ENCODE data around the gene CACNG4.

CACNG4 gene

GRCh38 chr17:67016039-67016762, 51.7 kb downstream of the CACNG4 start:
- Histone ChIP-seq H3K36me3 (ENCODE audit: control insufficient read depth, insufficient read depth, low read length) (no peaks in the 10 kb centered on the region), H3K56ac (ENCODE audit: low read length) (no peak overlapping the region), H3K79me1 (ENCODE audit: low read length) (no peaks in the 10 kb centered on the region), H2BK5ac (ENCODE audit: low read length) (no peak overlapping the region), H3K27ac (ENCODE audit: low read depth, low read length) (no peak overlapping the region), H3K18ac (ENCODE audit: low read length) (no peak overlapping the region), H3K27me3 (ENCODE audit: insufficient read depth, low read length, poor library complexity) (no peaks in the 10 kb centered on the region), H3K23ac (ENCODE audit: low read length) (no peak overlapping the region), H2BK120ac (ENCODE audit: low read depth, low read length) (no peak overlapping the region), H3K4me3 (ENCODE audit: low read length) (no peak overlapping the region), H4K5ac (ENCODE audit: low read length) (no peak overlapping the region), H3K79me2 (ENCODE audit: control insufficient read depth, insufficient read depth, low read length) (no peaks in the 10 kb centered on the region), H3K4me1 (ENCODE audit: control insufficient read depth, low read depth, low read length) (no peaks in the 10 kb centered on the region), H3K9ac (ENCODE audit: low read length) (no peak overlapping the region), H3K4me2 (ENCODE audit: low read length) (no peak overlapping the region), H2AK5ac (ENCODE audit: low read length) (no peak overlapping the region), H4K8ac (ENCODE audit: low read depth, low read length) (no peak overlapping the region), H2BK15ac (replicated peaks; ENCODE audit: low read depth) (no peak overlapping the region), H3K4ac (ENCODE audit: low read depth, low read length) (no peak overlapping the region)
- WGBS (ENCODE audit: extremely low coverage, insufficient coverage, low lambda C conversion rate): no CpG with 5 or more reads among the region's 17 CpGs
- DNase-seq: peak; percentile 73

- DNase-seq: no peak
- no peaks in the 10 kb centered on the region for H3K79me2 ChIP-seq (ENCODE audit: control insufficient read depth, insufficient read depth, low read length)
- no peak overlapping the region for H4K5ac ChIP-seq (ENCODE audit: low read length)
- WGBS (ENCODE audit: extremely low coverage, insufficient coverage, low lambda C conversion rate): no CpG with 5 or more reads among the region's 14 CpGs
- no peak overlapping the region for H3K56ac ChIP-seq (ENCODE audit: low read length)
- no peak overlapping the region for H2BK15ac ChIP-seq (replicated peaks; ENCODE audit: low read depth)
- no peak overlapping the region for H2BK5ac ChIP-seq (ENCODE audit: low read length)
- no peak overlapping the region for H3K23ac ChIP-seq (ENCODE audit: low read length)
- no peak overlapping the region for H2AK5ac ChIP-seq (ENCODE audit: low read length)
- no peak overlapping the region for H2BK120ac ChIP-seq (ENCODE audit: low read depth, low read length)
- no peaks in the 10 kb centered on the region for H3K79me1 ChIP-seq (ENCODE audit: low read length)
- H3K4me3 ChIP-seq (ENCODE audit: low read length): no peak overlapping the region
- no peaks in the 10 kb centered on the region for H3K27me3 ChIP-seq (ENCODE audit: insufficient read depth, low read length, poor library complexity)
- H3K4ac ChIP-seq (ENCODE audit: low read depth, low read length): no peak overlapping the region
- no peak overlapping the region for H3K18ac ChIP-seq (ENCODE audit: low read length)
- no peak overlapping the region for H4K8ac ChIP-seq (ENCODE audit: low read depth, low read length)
- no peaks in the 10 kb centered on the region for H3K4me1 ChIP-seq (ENCODE audit: control insufficient read depth, low read depth, low read length)
- H3K9ac ChIP-seq (ENCODE audit: low read length): no peak overlapping the region
- H3K4me2 ChIP-seq (ENCODE audit: low read length): no peak overlapping the region
- H3K27ac ChIP-seq (ENCODE audit: low read depth, low read length): no peak overlapping the region
- no peaks in the 10 kb centered on the region for H3K36me3 ChIP-seq (ENCODE audit: control insufficient read depth, insufficient read depth, low read length)
Observed at GRCh38 chr17:67017910-67018309, 53.4 kb downstream of the CACNG4 start.

- Histone ChIP-seq H3K27me3 (ENCODE audit: insufficient read depth, low read length, poor library complexity) (no peaks in the 10 kb centered on the region), H4K8ac (ENCODE audit: low read depth, low read length) (no peak overlapping the region), H3K27ac (ENCODE audit: low read depth, low read length) (no peak overlapping the region)
Observed at GRCh38 chr17:67018471-67019434, 54.2 kb downstream of the CACNG4 start.

GRCh38 chr17:67019809-67020208, 55.3 kb downstream of the CACNG4 start:
- Histone ChIP-seq H3K36me3 (ENCODE audit: control insufficient read depth, insufficient read depth, low read length) (no peaks in the 10 kb centered on the region), H3K9ac (ENCODE audit: low read length) (no peak overlapping the region), H3K23ac (ENCODE audit: low read length) (no peak overlapping the region), H3K56ac (ENCODE audit: low read length) (no peak overlapping the region), H2BK15ac (replicated peaks; ENCODE audit: low read depth) (no peak overlapping the region), H2BK120ac (ENCODE audit: low read depth, low read length) (no peak overlapping the region), H3K4me1 (ENCODE audit: control insufficient read depth, low read depth, low read length) (no peaks in the 10 kb centered on the region), H3K4ac (ENCODE audit: low read depth, low read length) (no peak overlapping the region), H3K18ac (ENCODE audit: low read length) (no peak overlapping the region), H3K79me1 (ENCODE audit: low read length) (no peaks in the 10 kb centered on the region), H2AK5ac (ENCODE audit: low read length) (no peak overlapping the region), H4K8ac (ENCODE audit: low read depth, low read length) (no peak overlapping the region), H3K27ac (ENCODE audit: low read depth, low read length) (no peak overlapping the region), H3K4me2 (ENCODE audit: low read length) (no peak overlapping the region), H3K79me2 (ENCODE audit: control insufficient read depth, insufficient read depth, low read length) (no peaks in the 10 kb centered on the region), H3K4me3 (ENCODE audit: low read length) (no peak overlapping the region), H3K27me3 (ENCODE audit: insufficient read depth, low read length, poor library complexity) (no peaks in the 10 kb centered on the region), H2BK5ac (ENCODE audit: low read length) (no peak overlapping the region), H4K5ac (ENCODE audit: low read length) (no peak overlapping the region)
- no CpG with 5 or more reads among the region's 8 CpGs for WGBS (ENCODE audit: extremely low coverage, insufficient coverage, low lambda C conversion rate)
- no peak for DNase-seq

More at GRCh38 chr17:67018471-67019434, 54.2 kb downstream of the CACNG4 start:
- H3K4ac ChIP-seq (ENCODE audit: low read depth, low read length): no peak overlapping the region
- H3K36me3 ChIP-seq (ENCODE audit: control insufficient read depth, insufficient read depth, low read length): no peaks in the 10 kb centered on the region
- no peak for DNase-seq
- H3K56ac ChIP-seq (ENCODE audit: low read length): no peak overlapping the region
- no peak overlapping the region for H3K4me2 ChIP-seq (ENCODE audit: low read length)
- H3K79me2 ChIP-seq (ENCODE audit: control insufficient read depth, insufficient read depth, low read length): no peaks in the 10 kb centered on the region
- H2BK15ac ChIP-seq (replicated peaks; ENCODE audit: low read depth): no peak overlapping the region
- no peaks in the 10 kb centered on the region for H3K4me1 ChIP-seq (ENCODE audit: control insufficient read depth, low read depth, low read length)
- no peak overlapping the region for H2BK120ac ChIP-seq (ENCODE audit: low read depth, low read length)
- no CpG with 5 or more reads among the region's 12 CpGs for WGBS (ENCODE audit: extremely low coverage, insufficient coverage, low lambda C conversion rate)
- H4K5ac ChIP-seq (ENCODE audit: low read length): no peak overlapping the region
- H2AK5ac ChIP-seq (ENCODE audit: low read length): no peak overlapping the region
- H3K23ac ChIP-seq (ENCODE audit: low read length): no peak overlapping the region
- no peak overlapping the region for H3K9ac ChIP-seq (ENCODE audit: low read length)
- H3K79me1 ChIP-seq (ENCODE audit: low read length): no peaks in the 10 kb centered on the region
- no peak overlapping the region for H3K18ac ChIP-seq (ENCODE audit: low read length)
- H2BK5ac ChIP-seq (ENCODE audit: low read length): no peak overlapping the region
- no peak overlapping the region for H3K4me3 ChIP-seq (ENCODE audit: low read length)

GRCh38 chr17:67020293-67020766, 55.8 kb downstream of the CACNG4 start:
- H3K36me3 ChIP-seq (ENCODE audit: control insufficient read depth, insufficient read depth, low read length): no peaks in the 10 kb centered on the region
- no peak overlapping the region for H4K8ac ChIP-seq (ENCODE audit: low read depth, low read length)
- DNase-seq: no peak
- H3K4me1 ChIP-seq (ENCODE audit: control insufficient read depth, low read depth, low read length): no peaks in the 10 kb centered on the region
- no CpG with 5 or more reads among the region's 11 CpGs for WGBS (ENCODE audit: extremely low coverage, insufficient coverage, low lambda C conversion rate)
- no peaks in the 10 kb centered on the region for H3K79me1 ChIP-seq (ENCODE audit: low read length)
- H3K4ac ChIP-seq (ENCODE audit: low read depth, low read length): no peak overlapping the region
- H4K5ac ChIP-seq (ENCODE audit: low read length): no peak overlapping the region
- no peak overlapping the region for H3K4me3 ChIP-seq (ENCODE audit: low read length)
- no peaks in the 10 kb centered on the region for H3K79me2 ChIP-seq (ENCODE audit: control insufficient read depth, insufficient read depth, low read length)
- H2BK15ac ChIP-seq (replicated peaks; ENCODE audit: low read depth): no peak overlapping the region
- H3K23ac ChIP-seq (ENCODE audit: low read length): no peak overlapping the region
- no peak overlapping the region for H3K56ac ChIP-seq (ENCODE audit: low read length)
- H2BK5ac ChIP-seq (ENCODE audit: low read length): no peak overlapping the region
- no peak overlapping the region for H3K27ac ChIP-seq (ENCODE audit: low read depth, low read length)
- no peak overlapping the region for H2AK5ac ChIP-seq (ENCODE audit: low read length)
- H3K27me3 ChIP-seq (ENCODE audit: insufficient read depth, low read length, poor library complexity): no peaks in the 10 kb centered on the region
- H3K9ac ChIP-seq (ENCODE audit: low read length): no peak overlapping the region
- no peak overlapping the region for H2BK120ac ChIP-seq (ENCODE audit: low read depth, low read length)
- no peak overlapping the region for H3K18ac ChIP-seq (ENCODE audit: low read length)
- H3K4me2 ChIP-seq (ENCODE audit: low read length): no peak overlapping the region

Measured in mesendoderm (in vitro differentiated cells).